GM19025 (cell line): ENCODE measurements around the gene DCUN1D1.

Experiments used
- ATAC-seq: cut with Tn5 transposase; IDR thresholded peaks from one replicate; pipeline ENCODE4 v1.9.1; 2021; ENCODE audit warnings: mild to moderate bottlenecking, low read depth, moderate library complexity; ENCODE audit not compliant: unreplicated experiment

DCUN1D1 gene

DNA sequence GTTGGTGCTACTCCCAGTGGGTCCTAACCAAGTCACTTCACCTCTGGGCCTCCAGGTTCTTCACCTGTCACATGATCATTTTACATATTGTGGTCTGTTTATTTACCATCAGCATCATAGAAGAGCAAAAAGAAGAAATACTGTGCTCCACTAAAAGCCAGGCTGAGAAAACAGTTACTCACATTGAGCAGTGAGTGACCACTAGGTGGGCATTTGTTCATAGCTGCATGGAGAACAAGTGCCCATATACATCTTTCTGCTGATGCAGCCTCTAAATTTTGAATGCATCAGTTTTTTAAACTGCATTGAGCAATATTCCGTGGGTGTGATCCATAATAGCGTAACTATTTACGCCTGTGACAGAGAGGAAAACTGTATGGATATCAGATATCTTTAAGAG, 76.2 kb downstream of the DCUN1D1 start:
- no peak for ATAC-seq

DNA sequence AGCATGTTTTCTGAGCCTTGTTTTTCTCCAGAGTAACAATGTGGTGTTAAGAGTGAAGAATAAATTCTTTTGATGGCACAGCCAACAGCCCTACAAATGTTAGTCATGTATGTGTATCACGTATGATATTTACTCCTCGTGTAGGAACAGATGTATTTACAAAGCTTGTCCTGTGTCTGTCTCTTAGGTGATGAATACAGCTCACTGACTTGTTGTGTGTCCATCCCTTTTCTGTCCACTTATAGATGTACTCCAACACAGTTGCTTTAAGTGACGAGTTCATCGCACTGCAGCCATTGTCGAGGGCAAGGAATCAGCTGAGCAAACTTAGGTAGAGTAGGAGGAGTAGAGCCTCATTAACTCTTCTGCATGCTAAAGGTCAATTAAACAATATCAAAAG, 78.1 kb downstream of the DCUN1D1 start:
- no peak for ATAC-seq

DNA sequence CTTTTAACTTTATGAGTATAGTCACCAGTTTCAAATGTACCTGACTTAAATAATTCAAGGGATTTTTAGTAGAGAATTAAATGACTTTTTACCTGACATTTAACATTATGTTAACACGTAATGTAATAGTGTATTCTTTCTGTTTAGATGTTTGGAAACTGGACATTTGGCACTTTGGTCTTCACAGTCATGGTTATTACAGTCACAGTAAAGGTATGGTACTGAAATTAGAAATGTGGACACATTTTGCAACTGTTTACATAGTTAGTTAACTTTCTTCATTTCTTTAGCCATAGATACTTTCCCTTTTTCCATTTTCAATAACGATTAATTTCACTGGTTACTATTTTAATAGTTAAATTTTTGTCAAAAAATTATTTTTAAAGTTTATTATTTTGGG, 83.8 kb downstream of the DCUN1D1 start:
- no peak for ATAC-seq

DNA sequence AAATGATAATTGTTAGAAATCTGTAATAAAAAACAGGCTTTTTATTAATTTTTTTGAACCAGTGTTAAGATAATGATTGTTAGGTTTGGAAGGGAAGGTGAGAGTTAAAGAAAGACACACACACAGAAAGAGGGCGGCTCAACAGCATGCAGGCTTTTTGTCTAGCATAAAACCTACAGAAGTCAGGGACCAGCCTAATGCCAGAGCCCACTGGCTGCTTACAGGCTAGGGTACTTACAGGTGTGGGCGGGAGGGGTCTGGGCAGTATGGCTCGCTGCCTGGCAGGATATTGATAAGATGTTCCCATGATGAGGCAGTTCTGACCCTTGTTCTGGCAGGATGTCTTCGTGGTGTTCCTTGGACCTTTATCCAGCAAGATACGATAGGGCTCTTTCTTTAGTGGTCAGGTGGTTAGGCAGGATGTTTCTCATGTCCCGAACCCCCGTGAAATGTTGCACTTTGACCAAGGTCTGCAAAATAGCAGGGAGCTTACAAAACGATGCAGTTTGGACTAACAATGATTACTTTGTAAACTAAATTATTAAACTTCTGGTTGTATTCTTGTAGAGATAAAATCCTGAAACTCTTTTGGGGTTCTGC, 84.7 kb downstream of the DCUN1D1 start:
- ATAC-seq: no peak

GRCh38 chr3:182892226-182892625, 88.1 kb downstream of the DCUN1D1 start:
- ATAC-seq: no peak

DNA sequence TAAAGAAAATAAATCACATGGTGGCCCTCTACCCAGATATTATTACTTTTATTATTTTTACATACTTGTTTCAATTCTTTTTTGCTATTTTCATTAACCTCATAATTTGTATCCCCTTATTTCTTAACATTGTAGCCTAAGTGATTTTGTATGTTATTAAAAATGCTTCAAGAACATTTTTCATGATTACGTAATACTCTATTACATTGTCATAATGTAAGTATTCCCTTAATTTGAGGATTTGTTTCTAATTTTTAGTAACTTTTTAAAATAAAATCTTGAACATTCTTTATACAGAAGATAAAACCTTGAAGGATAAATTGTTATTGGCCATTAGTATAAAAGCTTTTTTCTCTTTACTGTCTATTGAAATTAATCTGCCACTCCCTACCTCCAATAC, 89.0 kb downstream of the DCUN1D1 start:
- no peak for ATAC-seq

DNA sequence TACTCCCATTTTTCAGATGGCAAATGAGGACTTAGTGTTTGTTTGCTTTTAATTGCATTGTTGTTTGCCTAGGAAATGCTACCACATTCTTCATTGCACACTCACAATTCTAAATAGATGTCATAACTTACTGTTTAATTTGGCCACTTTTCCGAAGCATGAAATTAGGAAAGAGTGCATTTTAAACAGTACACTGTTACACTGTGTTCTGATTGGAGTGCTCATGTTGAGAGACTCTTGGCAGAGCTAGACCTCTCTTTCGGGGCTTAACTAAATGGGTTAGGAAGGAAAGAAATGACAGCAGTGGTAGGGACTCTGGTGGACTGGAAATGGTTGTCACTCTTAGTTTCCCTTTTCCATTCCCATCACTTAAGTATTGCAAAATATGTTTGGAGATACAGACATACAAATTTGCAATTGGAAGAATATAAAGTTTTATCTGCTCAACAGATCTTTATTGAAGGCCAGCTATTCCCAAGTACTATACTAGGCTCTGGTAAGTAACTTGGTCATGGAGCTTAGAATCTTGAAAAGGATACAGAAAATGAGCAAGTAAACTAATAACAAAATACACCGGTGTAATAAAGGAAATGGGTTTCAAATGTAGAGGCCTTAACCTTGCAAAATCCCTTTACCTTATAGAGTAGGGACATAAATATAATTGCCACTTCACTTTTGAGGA, 90.2 kb downstream of the DCUN1D1 start:
- no peak for ATAC-seq
